AG04449 (cell line): Measurements from ENCODE around the gene YY1.

Experiments used
- CTCF ChIA-PET: fragments of 350-600 bp; formaldehyde crosslinking; extraction: SDS; loops from one replicate; lab custom pipeline; 2021; ENCODE audit warnings: antibody characterized with exemption; lab: Yijun Ruan, JAX
- POLR2A ChIA-PET: fragments of 400-600, 350-600 bp; formaldehyde crosslinking; extraction: SDS; loops from one replicate; lab custom pipeline; 2020; ENCODE audit warnings: antibody characterized with exemption, inconsistent platforms; lab: Yijun Ruan, JAX
- DNase-seq: peaks from one replicate; pipeline ENCODE4 v3.0.0-alpha.2; 2010; ENCODE audit warnings: low read depth, low spot score
- H3K4me3 ChIP-seq: 2 replicates; pipeline ENCODE4 v1.5.1; 2011; ENCODE audit warnings: low read depth, mild to moderate bottlenecking, control low read depth, low read length
- CTCF ChIP-seq: IDR thresholded peaks from one replicate; pipeline ENCODE4 v1.5.1; 2011; ENCODE audit warnings: mild to moderate bottlenecking, moderate library complexity, low read length, control low read depth, inconsistent platforms; ENCODE audit not compliant: insufficient read depth; ENCODE audit errors: missing control alignments

YY1 gene

DNA sequence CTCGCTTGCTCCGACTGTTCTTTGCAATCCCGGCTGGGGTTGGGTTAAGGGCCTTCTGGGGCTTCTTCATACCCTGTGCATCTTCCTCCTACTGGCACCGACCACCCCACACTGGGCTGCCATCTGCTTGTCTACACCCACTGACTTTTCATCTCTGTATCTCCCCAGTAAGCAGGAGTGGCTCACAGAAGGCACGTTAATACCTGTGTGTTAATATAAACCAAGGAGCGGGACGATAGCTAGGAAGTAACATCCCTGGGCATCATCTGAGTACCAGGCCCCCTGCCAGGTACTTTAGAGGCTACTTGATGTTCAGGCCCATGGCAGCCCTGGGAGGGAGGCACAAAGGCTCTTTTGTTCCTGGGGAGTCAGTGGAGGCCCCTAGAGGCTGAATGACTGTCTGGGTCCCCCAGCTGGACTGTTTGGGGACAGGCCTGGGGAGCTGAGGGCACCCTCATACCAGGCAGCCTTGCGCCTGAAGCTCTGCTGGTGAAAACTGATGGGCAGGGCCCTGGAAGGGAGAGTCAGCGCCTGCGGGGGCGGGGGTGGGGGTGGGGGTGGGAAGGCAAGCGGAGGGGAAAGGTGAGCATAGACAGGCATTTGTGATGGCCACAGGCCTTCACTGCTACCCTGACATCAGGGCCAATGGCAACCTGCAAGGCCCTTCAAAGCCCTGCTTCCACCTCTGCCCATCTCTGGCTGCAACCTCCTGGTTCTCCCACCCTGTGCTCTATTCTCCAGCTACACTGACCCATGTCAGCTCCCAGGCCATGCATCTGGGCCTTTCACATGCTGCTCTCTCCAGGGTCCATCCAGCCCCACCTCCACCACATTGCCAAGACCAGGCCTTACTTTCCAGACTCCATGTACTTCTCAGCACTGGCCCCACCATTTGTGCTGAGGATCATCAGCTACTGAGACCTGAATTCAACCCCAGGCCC, 45.3 kb upstream of the YY1 start:
- ChIA-PET POLR2A (interaction anchor here (0.7 kb wide), 1 partner anchor 221 kb away, joined by 3 read pairs; no protein-coding TSS in a partner anchor), CTCF (interaction anchor here (0.6 to 5.6 kb wide), 47 partner anchors 10 to 619 kb away, joined by 3 to 72 read pairs (median 4); no protein-coding TSS in a partner anchor)
- no peak for TF ChIP-seq CTCF
- peak overlapping the region; percentile 61 for H3K4me3 ChIP-seq
- no peak for DNase-seq

DNA sequence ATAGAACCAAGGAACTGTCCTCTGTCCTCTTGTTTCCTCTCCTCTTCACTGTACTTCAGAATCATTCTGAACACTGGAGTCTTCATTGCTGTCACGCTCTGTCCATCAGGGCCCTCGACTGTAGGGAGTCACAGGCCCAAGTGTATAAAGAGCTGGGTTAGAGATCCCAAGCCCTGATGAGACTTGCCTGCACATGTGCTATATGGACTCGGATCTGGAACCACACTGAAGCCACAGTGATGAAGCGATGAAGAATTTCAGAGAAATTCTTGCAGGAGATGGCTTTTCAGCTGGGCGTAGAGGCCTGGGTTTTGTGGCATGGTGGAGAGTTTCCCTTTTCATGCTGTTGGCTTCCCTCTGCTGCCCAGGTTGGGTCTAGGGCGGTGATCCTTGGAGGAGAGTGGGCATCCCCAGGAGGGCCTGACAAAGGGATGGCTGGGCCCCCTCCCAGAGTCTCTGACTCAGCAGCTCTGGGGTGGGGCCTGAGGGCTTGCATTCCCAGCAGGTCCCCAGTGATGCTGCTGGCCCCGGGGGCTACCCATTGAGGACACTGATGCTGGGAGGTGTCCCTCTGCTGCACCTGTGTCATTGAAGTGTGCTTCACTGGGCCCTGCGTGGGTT, 39.6 kb upstream of the YY1 start:
- POLR2A ChIA-PET, result interaction anchor here (0.7 kb wide), 2 partner anchors 28 to 90 kb away, joined by 3 to 6 read pairs; no protein-coding TSS in a partner anchor
- no peak for TF ChIP-seq CTCF
- H3K4me3 ChIP-seq, result no peak overlapping the region
- no peak for DNase-seq
- CTCF ChIA-PET, result interaction anchor here (1.2 kb wide), 1 partner anchor 214 kb away, joined by 3 read pairs; no protein-coding TSS in a partner anchor

GRCh38 chr14:100200311-100200710, 38.6 kb upstream of the YY1 start:
- TF ChIP-seq CTCF, result no peak
- POLR2A ChIA-PET, result no interaction called here
- no peak for DNase-seq
- no peak overlapping the region for H3K4me3 ChIP-seq
- CTCF ChIA-PET, result interaction anchor here (1.2 kb wide), 1 partner anchor 215 kb away, joined by 3 read pairs; no protein-coding TSS in a partner anchor

DNA sequence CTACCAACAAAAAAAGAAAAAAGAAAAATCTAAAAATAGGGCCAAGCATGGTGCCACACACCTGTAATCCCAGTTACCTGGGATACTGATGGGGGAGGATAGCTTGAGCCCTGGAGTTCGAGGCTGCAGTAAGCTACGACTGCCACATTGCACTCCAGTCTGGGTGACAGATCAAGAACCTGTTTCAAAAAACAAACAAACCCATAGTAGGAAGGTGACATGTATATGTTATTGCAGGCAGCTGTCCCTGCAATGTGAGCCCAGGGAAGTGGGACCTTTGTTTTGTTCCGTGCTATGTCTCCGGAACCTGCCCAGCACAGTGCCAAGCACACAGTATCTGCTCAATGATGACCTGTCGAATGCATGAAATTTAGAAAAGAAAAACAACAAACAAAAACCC, 37.2 kb upstream of the YY1 start:
- POLR2A ChIA-PET, result no interaction called here

GRCh38 chr14:100202712-100203111, 36.2 kb upstream of the YY1 start:
- no peak for DNase-seq
- CTCF ChIA-PET, result interaction anchor here (3.5 kb wide), 1 partner anchor 8 kb away, joined by 28 read pairs; no protein-coding TSS in a partner anchor
- no peak overlapping the region for H3K4me3 ChIP-seq
- no peak for TF ChIP-seq CTCF
- POLR2A ChIA-PET, result no interaction called here

More for the DNA sequence above, 37.2 kb upstream of the YY1 start:
- no peak overlapping the region for H3K4me3 ChIP-seq
- no peak for DNase-seq
- TF ChIP-seq CTCF, result no peak
- CTCF ChIA-PET, result no interaction called here
